ENCODE results near the gene DDX51. TPM values are rescaled to one million over a fixed set of nuclear protein-coding genes. Genes with fewer than 3 reads are reported as not detected.
A peak's percentile ranks its signal among the peaks of the same experiment; 100 is the strongest.

Gene DDX51
- total RNA-seq, 6 experiments from 2014 or later, result 13.8 to 18.3 (median 16.8) TPM

GRCh38 chr12:132155771-132156572, 11.9 kb upstream of the DDX51 start:
- no peak overlapping the region for H3K27ac Mint-ChIP-seq
- no peak overlapping the region for H3K4me3 Mint-ChIP-seq
- no peaks in the 10 kb centered on the region for H3K36me3 Mint-ChIP-seq (ENCODE audit: low read depth)
- H3K9me3 Mint-ChIP-seq, result peaks cover 4% of the 10 kb centered on the region; the same call in 1 of the 2 replicates
- no peak for TF ChIP-seq CTCF (IDR thresholded peaks at IDR 0.05)
- no peaks in the 10 kb centered on the region for H3K27me3 Mint-ChIP-seq (ENCODE audit: insufficient read depth)
- H3K4me1 Mint-ChIP-seq (ENCODE audit: low read depth), result no peaks in the 10 kb centered on the region
- DNase-seq, result no peak

GRCh38 chr12:132154941-132155770, 11.0 kb upstream of the DDX51 start:
- Mint-ChIP-seq H3K4me3 (no peak overlapping the region), H3K27ac (no peak overlapping the region), H3K27me3 (ENCODE audit: insufficient read depth) (no peaks in the 10 kb centered on the region), H3K4me1 (ENCODE audit: low read depth) (no peaks in the 10 kb centered on the region), H3K36me3 (ENCODE audit: low read depth) (no peaks in the 10 kb centered on the region), H3K9me3 (peaks cover 4% of the 10 kb centered on the region; the same call in 1 of the 2 replicates)
- TF ChIP-seq CTCF (IDR thresholded peaks at IDR 0.05), result no peak
- no peak for DNase-seq

GRCh38 chr12:132154341-132154761, 10.2 kb upstream of the DDX51 start:
- DNase-seq, result no peak
- no peak for TF ChIP-seq CTCF (IDR thresholded peaks at IDR 0.05)
- no peaks in the 10 kb centered on the region for H3K9me3 Mint-ChIP-seq
- no peak overlapping the region for H3K27ac Mint-ChIP-seq
- no peaks in the 10 kb centered on the region for H3K4me1 Mint-ChIP-seq (ENCODE audit: low read depth)
- H3K36me3 Mint-ChIP-seq (ENCODE audit: low read depth), result no peaks in the 10 kb centered on the region
- no peaks in the 10 kb centered on the region for H3K27me3 Mint-ChIP-seq (ENCODE audit: insufficient read depth)
- H3K4me3 Mint-ChIP-seq, result no peak overlapping the region

GRCh38 chr12:132153501-132154340, 9.6 kb upstream of the DDX51 start:
- Mint-ChIP-seq H3K27ac (no peak overlapping the region), H3K36me3 (ENCODE audit: low read depth) (no peaks in the 10 kb centered on the region), H3K4me1 (ENCODE audit: low read depth) (no peaks in the 10 kb centered on the region), H3K9me3 (no peaks in the 10 kb centered on the region), H3K27me3 (ENCODE audit: insufficient read depth) (no peaks in the 10 kb centered on the region), H3K4me3 (no peak overlapping the region)
- peak; percentile 96 for TF ChIP-seq CTCF (IDR thresholded peaks at IDR 0.05)
- peak; percentile 37 for DNase-seq

GRCh38 chr12:132152953-132153352, 8.8 kb upstream of the DDX51 start:
- no peak overlapping the region for H3K4me3 Mint-ChIP-seq
- DNase-seq, result no peak
- no peaks in the 10 kb centered on the region for H3K4me1 Mint-ChIP-seq (ENCODE audit: low read depth)

More at GRCh38 chr12:132152953-132153352, 8.8 kb upstream of the DDX51 start:
- Mint-ChIP-seq H3K36me3 (ENCODE audit: low read depth) (no peaks in the 10 kb centered on the region), H3K27ac (no peak overlapping the region), H3K9me3 (no peaks in the 10 kb centered on the region), H3K27me3 (ENCODE audit: insufficient read depth) (no peaks in the 10 kb centered on the region)
- no peak for TF ChIP-seq CTCF (IDR thresholded peaks at IDR 0.05)

Measured in HFFc6 (cell line).